VCaP (cell line): Measurements from ENCODE around the gene ARPC1A.
"Not testable (repeated sequence)": the region's sequence is repeated elsewhere in the genome, so short reads cannot be mapped to it uniquely, and the experiment has no call there.

ENCODE experiments used
- H3K27ac ChIP-seq: fragments of 450-650 bp; 2 replicates; pipeline ENCODE4 v1.5.1; 2017
- CTCF ChIP-seq: fragments of 450-650 bp; conservative IDR thresholded peaks from 2 replicates; pipeline ENCODE4 v1.5.1; 2017; ENCODE audit warnings: mild to moderate bottlenecking, moderate library complexity

The ARPC1A gene

GRCh38 chr7:99373091-99374066 is 47.7 kb downstream of the ARPC1A start:
- peak overlapping the region; percentile 76 for H3K27ac ChIP-seq
- TF ChIP-seq CTCF: no peak

- H3K27ac ChIP-seq: peak within 1 kb of the TSS; percentile 76
- TF ChIP-seq CTCF: no peak
Observed at GRCh38 chr7:99374111-99375064, 48.7 kb downstream of the ARPC1A start, which contains the start of gene ARPC1B. Gene ARPC1B, plus strand, starts transcription at chr7:99374730. Its CDS starts 10,985 bp downstream, at chr7:99385715.

- H3K27ac ChIP-seq: peak overlapping the region; percentile 76
- no peak for TF ChIP-seq CTCF
Observed at GRCh38 chr7:99375070-99375807, 49.5 kb downstream of the ARPC1A start.

- no peak overlapping the region for H3K27ac ChIP-seq
- TF ChIP-seq CTCF: no peak
Observed at GRCh38 chr7:99379043-99379577, 53.4 kb downstream of the ARPC1A start.

- not testable (repeated sequence) for H3K27ac ChIP-seq
Observed at GRCh38 chr7:99379693-99380031, 54.0 kb downstream of the ARPC1A start.

- H3K27ac ChIP-seq: no peak overlapping the region
- no peak for TF ChIP-seq CTCF
Observed at GRCh38 chr7:99380032-99380822, 54.5 kb downstream of the ARPC1A start.
